ENCODE results near the gene DAPK1. TPM values are rescaled to one million over a fixed set of nuclear protein-coding genes. Genes with fewer than 3 reads are reported as not detected.

DAPK1 gene
- polyA plus RNA-seq, 1 experiment = 0.12 TPM

DNA sequence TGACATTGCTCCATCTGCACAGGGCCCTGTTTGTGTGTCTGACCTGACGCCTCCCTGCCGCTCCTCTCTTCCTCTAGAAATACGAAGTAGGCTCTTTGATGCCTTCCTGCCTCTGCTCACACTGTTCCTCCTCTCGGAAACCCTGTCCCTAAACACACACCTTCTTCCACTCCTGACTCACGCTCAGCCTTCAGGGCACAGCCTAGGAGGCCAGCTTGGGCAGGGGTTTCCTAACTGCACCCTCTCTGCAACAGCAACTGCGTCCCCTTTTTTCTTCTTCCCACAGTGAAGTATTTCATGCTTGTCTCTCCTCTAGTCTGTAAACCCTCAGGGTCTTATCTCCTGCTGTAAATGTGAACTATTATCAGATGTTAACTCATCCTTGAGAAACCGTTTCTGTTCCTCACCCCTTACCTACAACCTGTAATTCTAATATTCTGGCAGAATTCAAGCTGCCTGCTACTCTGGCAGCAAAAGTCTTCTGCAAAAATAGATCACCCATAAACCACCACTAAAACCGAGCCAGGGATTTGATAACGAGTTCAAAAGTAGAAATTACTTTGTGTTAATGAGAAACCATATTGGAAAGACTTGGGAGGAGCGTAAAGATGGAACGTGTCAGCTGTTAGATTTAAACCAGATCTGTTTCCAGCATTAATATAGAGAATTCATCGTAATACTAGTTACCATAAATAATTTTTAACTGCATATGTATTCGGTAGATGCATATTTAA, 100.2 kb downstream of the DAPK1 start:
- Histone ChIP-seq H3K27me3 (ENCODE audit: control insufficient read depth, insufficient read depth, low read length) (peaks cover 3% of the 10 kb centered on the region), H3K9me3 (ENCODE audit: control insufficient read depth, insufficient read depth, low read length) (no peaks in the 10 kb centered on the region), H3K27ac (ENCODE audit: low read depth, low read length) (no peak overlapping the region), H3K4me3 (ENCODE audit: low read depth, low read length) (no peak overlapping the region)
- ChIA-PET POLR2A (no interaction called here), CTCF (no interaction called here)
- no peak for TF ChIP-seq CTCF (IDR thresholded peaks at IDR 0.05; ENCODE audit: low read depth, low read length)
- DNase-seq (ENCODE audit: low read depth, low spot score) = no peak

- CTCF ChIA-PET = interaction anchor here (1.0 kb wide), 1 partner anchor 1186 kb away, joined by 5 read pairs; no protein-coding TSS in a partner anchor
Measured at GRCh38 chr9:87599901-87600610, 102.4 kb downstream of the DAPK1 start.

DNA sequence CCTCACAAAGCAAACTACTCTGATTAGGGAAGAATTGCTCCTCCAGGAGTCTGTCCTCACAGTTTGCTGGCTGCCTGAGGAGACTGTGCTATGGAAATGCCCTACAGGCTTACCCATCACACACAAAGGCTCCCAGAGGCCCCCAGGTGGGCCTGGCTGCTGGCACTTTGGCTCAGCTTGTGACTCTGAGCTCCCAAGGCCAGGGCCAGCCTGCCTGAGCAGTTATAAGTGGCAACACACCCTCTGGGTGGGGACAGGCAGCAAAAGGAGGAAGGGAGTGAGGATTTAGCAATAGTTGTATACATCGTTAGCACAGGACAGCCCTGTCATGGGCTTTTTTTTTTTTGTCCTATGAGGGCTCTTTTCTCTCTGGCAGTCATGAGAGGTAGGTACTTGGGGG, 103.5 kb downstream of the DAPK1 start:
- DNase-seq (ENCODE audit: low read depth, low spot score) = no peak
- Histone ChIP-seq H3K27me3 (ENCODE audit: control insufficient read depth, insufficient read depth, low read length) (peaks cover 3% of the 10 kb centered on the region), H3K9me3 (ENCODE audit: control insufficient read depth, insufficient read depth, low read length) (no peaks in the 10 kb centered on the region), H3K27ac (ENCODE audit: low read depth, low read length) (no peak overlapping the region), H3K4me3 (ENCODE audit: low read depth, low read length) (no peak overlapping the region)
- POLR2A ChIA-PET = no interaction called here
- no peak for TF ChIP-seq CTCF (IDR thresholded peaks at IDR 0.05; ENCODE audit: low read depth, low read length)
- CTCF ChIA-PET = interaction anchor here (1.0 kb wide), 1 partner anchor 1187 kb away, joined by 5 read pairs; no protein-coding TSS in a partner anchor

More at GRCh38 chr9:87599901-87600610, 102.4 kb downstream of the DAPK1 start:
- POLR2A ChIA-PET = interaction anchor here (1.1 kb wide), 1 partner anchor 126 kb away, joined by 4 read pairs; the partner anchor contains the start of gene CTSL
- peak; percentile 47 for DNase-seq (ENCODE audit: low read depth, low spot score)
- no peak for TF ChIP-seq CTCF (IDR thresholded peaks at IDR 0.05; ENCODE audit: low read depth, low read length)
- Histone ChIP-seq H3K4me3 (ENCODE audit: low read depth, low read length) (no peak overlapping the region; the same call in 1 of the 2 replicates), H3K9me3 (ENCODE audit: control insufficient read depth, insufficient read depth, low read length) (no peaks in the 10 kb centered on the region), H3K27me3 (ENCODE audit: control insufficient read depth, insufficient read depth, low read length) (peaks cover 3% of the 10 kb centered on the region), H3K27ac (ENCODE audit: low read depth, low read length) (no peak overlapping the region)

DNA sequence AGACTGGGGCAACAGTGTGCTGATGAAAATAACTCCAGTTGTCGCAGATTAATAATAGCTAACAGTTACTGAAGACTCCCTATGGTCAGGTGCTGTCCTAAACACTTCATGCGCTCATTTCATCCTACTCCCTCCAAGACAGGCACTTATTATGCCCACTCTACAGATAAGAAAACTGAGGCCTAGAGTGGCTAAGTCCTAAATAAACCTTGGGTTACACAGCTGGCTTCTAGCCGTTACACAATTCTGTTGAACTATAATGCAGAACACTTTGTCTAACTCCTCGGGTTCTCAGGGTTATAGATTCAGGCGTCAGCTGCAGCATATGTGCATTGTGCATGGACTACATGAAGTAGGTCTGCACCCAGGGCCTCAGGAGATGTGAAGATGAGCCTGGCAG, 103.9 kb downstream of the DAPK1 start:
- H3K4me3 ChIP-seq (ENCODE audit: low read depth, low read length) = no peak overlapping the region
- no peak for TF ChIP-seq CTCF (IDR thresholded peaks at IDR 0.05; ENCODE audit: low read depth, low read length)
- peaks cover 3% of the 10 kb centered on the region for H3K27me3 ChIP-seq (ENCODE audit: control insufficient read depth, insufficient read depth, low read length)
- ChIA-PET POLR2A (no interaction called here), CTCF (no interaction called here)
- no peak overlapping the region for H3K27ac ChIP-seq (ENCODE audit: low read depth, low read length)
- no peaks in the 10 kb centered on the region for H3K9me3 ChIP-seq (ENCODE audit: control insufficient read depth, insufficient read depth, low read length)
- DNase-seq (ENCODE audit: low read depth, low spot score) = no peak

Data from AG04450 (cell line).